ENCODE results near the gene FSTL4.

DNA sequence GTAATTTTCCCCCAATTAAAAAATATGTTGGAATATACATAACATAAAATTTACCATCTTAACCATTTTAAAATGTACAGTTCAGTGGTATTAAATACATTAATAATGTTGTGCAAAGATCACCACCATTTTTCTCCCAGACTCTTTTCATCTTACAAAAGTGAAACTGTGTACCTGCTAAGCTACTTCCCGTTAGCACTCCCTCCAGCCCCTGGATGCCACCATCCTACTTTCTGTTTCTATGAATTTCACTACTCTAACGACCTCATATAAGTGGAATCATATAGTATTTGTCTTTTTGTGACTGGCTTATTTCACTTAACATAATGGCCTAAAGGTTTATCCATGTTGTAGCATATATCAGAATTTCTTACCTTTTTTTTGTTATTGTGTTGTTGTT is 447.6 kb downstream of the FSTL4 start:
- TF ChIP-seq, protein P1, sequence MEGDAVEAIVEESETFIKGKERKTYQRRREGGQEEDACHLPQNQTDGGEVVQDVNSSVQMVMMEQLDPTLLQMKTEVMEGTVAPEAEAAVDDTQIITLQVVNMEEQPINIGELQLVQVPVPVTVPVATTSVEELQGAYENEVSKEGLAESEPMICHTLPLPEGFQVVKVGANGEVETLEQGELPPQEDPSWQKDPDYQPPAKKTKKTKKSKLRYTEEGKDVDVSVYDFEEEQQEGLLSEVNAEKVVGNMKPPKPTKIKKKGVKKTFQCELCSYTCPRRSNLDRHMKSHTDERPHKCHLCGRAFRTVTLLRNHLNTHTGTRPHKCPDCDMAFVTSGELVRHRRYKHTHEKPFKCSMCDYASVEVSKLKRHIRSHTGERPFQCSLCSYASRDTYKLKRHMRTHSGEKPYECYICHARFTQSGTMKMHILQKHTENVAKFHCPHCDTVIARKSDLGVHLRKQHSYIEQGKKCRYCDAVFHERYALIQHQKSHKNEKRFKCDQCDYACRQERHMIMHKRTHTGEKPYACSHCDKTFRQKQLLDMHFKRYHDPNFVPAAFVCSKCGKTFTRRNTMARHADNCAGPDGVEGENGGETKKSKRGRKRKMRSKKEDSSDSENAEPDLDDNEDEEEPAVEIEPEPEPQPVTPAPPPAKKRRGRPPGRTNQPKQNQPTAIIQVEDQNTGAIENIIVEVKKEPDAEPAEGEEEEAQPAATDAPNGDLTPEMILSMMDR (optimal IDR thresholded peaks at IDR 0.05 in 1 of 3, IDR thresholded peaks at IDR 0.05 in 1 of 3, conservative IDR thresholded peaks at IDR 0.05 in 1 of 3; ENCODE audit: extremely low read depth in 1 of 3, insufficient read depth in 2 of 3, low read length in 3 of 3): no peak
- no peak for TF ChIP-seq EZH2 (IDR thresholded peaks at IDR 0.05; ENCODE audit: low read length)

Measured in keratinocyte (primary cell).